Thyroid gland (tissue), 4 donors: ENCODE data around the gene GCK. TPM values are rescaled to one million over a fixed set of nuclear protein-coding genes. Genes with fewer than 3 reads are reported as not detected.

Source experiments
- small RNA-seq: library from RNA; depleted of rRNA; stranded (forward); fragments of <200 nt; gene quantifications from one replicate; pipeline ENCODE3, GENCODE V24; 2016
- total RNA-seq, 4 donors: library from RNA; depleted of rRNA; stranded (reverse); fragments of >200 nt; gene quantifications; one replicate each; pipeline ENCODE4 v1.2.3, GENCODE V29; 2016

The GCK gene
- total RNA-seq, 4 donors from 2014 or later = 0.22 to 0.73 TPM; not detected in 2

Small RNA genes within 50 kb of the gene (small RNA-seq; reads per million reads assigned to genes)
- not detected for gene RNA5SP230

Other genes starting within 250 kb of the GCK start
- not detected for gene SPDYE1, start 191.5 kb downstream of the GCK start, total RNA-seq
- gene DBNL, start 144.7 kb downstream of the GCK start, total RNA-seq = 100 to 1,000 TPM; 108 to 165 (median 138) TPM
- gene PGAM2, start 123.9 kb downstream of the GCK start, total RNA-seq = 10 to 100 TPM in 2 of 4 donors, 1 to 10 TPM in 2; 2.2 to 28.0 (median 9.1) TPM
- 10 to 100 TPM; 51.1 to 85.0 (median 58.2) TPM for gene POLM, start 106.9 kb downstream of the GCK start, total RNA-seq
- gene AEBP1, start 85.1 kb downstream of the GCK start, total RNA-seq = 100 to 1,000 TPM in 1 of 4 donors, 10 to 100 TPM in 3; 38.9 to 151 (median 57.6) TPM
- 10 to 100 TPM; 48.8 to 65.8 (median 55.1) TPM for gene POLD2, start 65.9 kb downstream of the GCK start, total RNA-seq
- not detected for gene MYL7, start 48.1 kb downstream of the GCK start, total RNA-seq
- 10 to 100 TPM; 51.7 to 90.0 (median 60.2) TPM for gene YKT6, start 11.5 kb upstream of the GCK start, total RNA-seq
- gene CAMK2B, start 136.2 kb upstream of the GCK start, total RNA-seq = 10 to 100 TPM in 3 of 4 donors, 1 to 10 TPM in 1; 7.0 to 19.3 (median 18.5) TPM